B cell (primary cell): ENCODE measurements around the gene TRH. TPM values are rescaled to one million over a fixed set of nuclear protein-coding genes. Genes with fewer than 3 reads are reported as not detected.
"Not testable (repeated sequence)": the region's sequence is repeated elsewhere in the genome, so short reads cannot be mapped to it uniquely, and the experiment has no call there.

ENCODE experiments used
- ATAC-seq: fragments of 200-7000 bp; cut with Tn5 transposase; one replicate; pipeline ENCODE4 v1.10.0; 2021; ENCODE audit warnings: low read depth, mild to moderate bottlenecking, moderate number of reproducible peaks, moderate library complexity
- CTCF ChIA-PET: fragments of 350-600 bp; sonication (Branson Sonifier 250); formaldehyde crosslinking; loops from one replicate; lab custom pipeline; 2021; ENCODE audit warnings: antibody characterized with exemption, inconsistent platforms; lab: Charles Lee
- POLR2A ChIA-PET: fragments of 350-600 bp; sonication (Branson Sonifier 250); formaldehyde crosslinking; loops from one replicate; lab custom pipeline; 2021; ENCODE audit warnings: antibody characterized with exemption; lab: Charles Lee
- DNase-seq: peaks from one replicate; pipeline ENCODE4 v3.0.0; 2013
- H2AFZ ChIP-seq: 2 replicates; pipeline ENCODE4 v1.6.1; 2012; ENCODE audit warnings: mild to moderate bottlenecking, low read depth, low read length; ENCODE audit not compliant: insufficient read depth, poor library complexity, severe bottlenecking
- H3K27ac ChIP-seq, 2 donors: 1 replicate in 1 of 2; 2 replicates in 1 of 2; pipeline ENCODE4 v1.5.1; 2012 to 2013; ENCODE audit warnings: low read length in 2 of 2, mild to moderate bottlenecking in 2 of 2, moderate library complexity in 1 of 2
- H3K27me3 ChIP-seq, 4 experiments: fragments of 200-600 bp in 1 of 4; sonication (generic) in 1 of 4; replicated peaks in 1 of 4; 1 replicate in 2 of 4; 2 replicates in 2 of 4; pipeline versions ENCODE4 v1.6.1 to v1.7.0; 2013 to 2016; ENCODE audit warnings: low read length in 3 of 4, mild to moderate bottlenecking in 2 of 4, mixed read lengths in 1 of 4, moderate library complexity in 1 of 4; ENCODE audit not compliant: insufficient read depth in 4 of 4, control insufficient read depth in 3 of 4; ENCODE audit errors: control extremely low read depth in 1 of 4
- H3K36me3 ChIP-seq, 2 experiments: replicated peaks in 1 of 2; 1 replicate in 1 of 2; 2 replicates in 1 of 2; pipeline versions ENCODE4 v1.6.1 to v1.7.1; 2013; ENCODE audit warnings: low read length in 1 of 2; ENCODE audit not compliant: insufficient read depth in 2 of 2, control insufficient read depth in 1 of 2; ENCODE audit errors: control extremely low read depth in 1 of 2, extremely low read depth in 1 of 2
- H3K4me1 ChIP-seq, 2 donors: fragments of 200-600 bp in 1 of 2; sonication (generic) in 1 of 2; 1 replicate in 1 of 2; 2 replicates in 1 of 2; pipeline versions ENCODE4 v1.5.1 to v1.6.1; 2013 to 2017; ENCODE audit warnings: low read length in 2 of 2; ENCODE audit not compliant: control insufficient read depth in 2 of 2, insufficient read depth in 2 of 2
- H3K4me2 ChIP-seq: replicated peaks from 2 replicates; pipeline ENCODE3; 2012; ENCODE audit warnings: mild to moderate bottlenecking, low read depth, low read length; ENCODE audit not compliant: poor library complexity, severe bottlenecking
- H3K4me3 ChIP-seq, 5 experiments: fragments of 200-600 bp in 1 of 5; sonication (generic) in 1 of 5; 1 replicate in 3 of 5; 2 replicates in 2 of 5; pipeline versions ENCODE4 v1.5.1 to v1.7.0; 2011 to 2016; ENCODE audit warnings: low read length in 4 of 5, mild to moderate bottlenecking in 4 of 5, low read depth in 2 of 5, control low read depth in 1 of 5, moderate library complexity in 1 of 5; ENCODE audit not compliant: insufficient read depth in 1 of 5; ENCODE audit errors: control extremely low read depth in 1 of 5, extremely low read depth in 1 of 5
- H3K79me2 ChIP-seq: fragments of 200-600 bp; sonication (generic); one replicate; pipeline ENCODE4 v1.6.0; 2016; ENCODE audit warnings: low read length; ENCODE audit not compliant: control insufficient read depth, insufficient read depth
- H3K9ac ChIP-seq: fragments of 200-600 bp; sonication (generic); 2 replicates; pipeline ENCODE4 v1.6.1; 2017; ENCODE audit warnings: mild to moderate bottlenecking, low read length, moderate library complexity
- H3K9me3 ChIP-seq, 3 donors: one replicate each; pipeline versions ENCODE4 v1.6.1 to v1.7.1; 2013; ENCODE audit warnings: low read length in 2 of 3; ENCODE audit not compliant: control insufficient read depth in 2 of 3, insufficient read depth in 1 of 3; ENCODE audit errors: control extremely low read depth in 1 of 3
- H4K20me1 ChIP-seq: 2 replicates; pipeline ENCODE4 v1.6.0; 2012; ENCODE audit warnings: mild to moderate bottlenecking, low read length; ENCODE audit not compliant: insufficient read depth, control insufficient read depth, poor library complexity, severe bottlenecking
- H3K27ac Mint-ChIP-seq: one replicate; pipeline ENCODE4 v1.8.0; 2021; ENCODE audit warnings: mixed read lengths
- H3K27me3 Mint-ChIP-seq: one replicate; pipeline ENCODE4 v1.8.0; 2021; ENCODE audit warnings: mixed read lengths
- H3K4me1 Mint-ChIP-seq: one replicate; pipeline ENCODE4 v1.8.0; 2021; ENCODE audit warnings: mixed read lengths
- H3K4me3 Mint-ChIP-seq: one replicate; pipeline ENCODE4 v1.8.0; 2021; ENCODE audit warnings: mixed read lengths
- H3K9me3 Mint-ChIP-seq: one replicate; pipeline ENCODE4 v1.8.0; 2022; ENCODE audit warnings: mixed read lengths; ENCODE audit not compliant: insufficient read depth
- EZH2 ChIP-seq: IDR thresholded peaks from 2 replicates; pipeline ENCODE4 v1.6.1; 2012; ENCODE audit warnings: borderline replicate concordance, low read depth, mild to moderate bottlenecking, moderate library complexity, low read length; ENCODE audit not compliant: insufficient read depth, poor library complexity, severe bottlenecking
- WGBS: methylation state at CpG from one replicate; pipeline ENCODE4 v1.1.5; 2013; ENCODE audit warnings: missing lambda C conversion rate; ENCODE audit not compliant: insufficient coverage; 5-methylcytosine and 5-hydroxymethylcytosine counted together
- intact Hi-C: fragments of 100-400 bp; cut with micrococcal nuclease; formaldehyde crosslinking; loops from one replicate; pipeline ENCODE4 v1.10.0; 2022
- polyA plus RNA-seq: library from polyadenylated mRNA; depleted of rRNA; stranded (reverse); fragments of >200 nt; gene quantifications from 2 replicates; pipeline ENCODE4 v1.2.3, GENCODE V29; 2012
- total RNA-seq, 2 donors: library from RNA; stranded (reverse); fragments of 120-200 nt in 1 of 2; gene quantifications; 1 replicate in 1 of 2; 2 replicates in 1 of 2; pipeline versions ENCODE4 v1.2.3 to v1.2.4, GENCODE V29; 2013 to 2022
- TF ChIP-seq, protein P1 (sequence below): fragments of 200-600 bp; IDR thresholded peaks from one replicate; pipeline ENCODE4 v1.8.0; 2022; ENCODE audit warnings: antibody characterized with exemption, mild to moderate bottlenecking

Gene TRH
- total and polyA plus RNA-seq, 2 donors (not counting 1 experiment from before 2014, with no cell fraction given) = not detected

- H3K4me2 ChIP-seq = peak overlapping the region; percentile 22
- intact Hi-C loops = loop anchor here (2.0 kb wide), 2 partner anchors 60 to 374 kb away; no protein-coding TSS in a partner anchor
- DNase-seq = peak; percentile 71
- H3K9ac ChIP-seq = peak overlapping the region; percentile 50
- peaks cover 41% of the 10 kb centered on the region for H3K27me3 Mint-ChIP-seq
- peak overlapping the region in 4 of 5 experiments; percentile 31 to 53 (median 44) for H3K4me3 ChIP-seq
- H3K27ac Mint-ChIP-seq, H4K20me1 ChIP-seq, POLR2A ChIA-PET, H3K9me3 Mint-ChIP-seq, H3K27me3 ChIP-seq, H3K4me1 Mint-ChIP-seq, H3K27ac ChIP-seq, H3K4me1 ChIP-seq, H3K79me2 ChIP-seq, H3K9me3 ChIP-seq, H3K36me3 ChIP-seq: not testable (repeated sequence)
- WGBS = 6% methylated on average over 51 of the region's 86 CpGs
- TF ChIP-seq, protein P1, sequence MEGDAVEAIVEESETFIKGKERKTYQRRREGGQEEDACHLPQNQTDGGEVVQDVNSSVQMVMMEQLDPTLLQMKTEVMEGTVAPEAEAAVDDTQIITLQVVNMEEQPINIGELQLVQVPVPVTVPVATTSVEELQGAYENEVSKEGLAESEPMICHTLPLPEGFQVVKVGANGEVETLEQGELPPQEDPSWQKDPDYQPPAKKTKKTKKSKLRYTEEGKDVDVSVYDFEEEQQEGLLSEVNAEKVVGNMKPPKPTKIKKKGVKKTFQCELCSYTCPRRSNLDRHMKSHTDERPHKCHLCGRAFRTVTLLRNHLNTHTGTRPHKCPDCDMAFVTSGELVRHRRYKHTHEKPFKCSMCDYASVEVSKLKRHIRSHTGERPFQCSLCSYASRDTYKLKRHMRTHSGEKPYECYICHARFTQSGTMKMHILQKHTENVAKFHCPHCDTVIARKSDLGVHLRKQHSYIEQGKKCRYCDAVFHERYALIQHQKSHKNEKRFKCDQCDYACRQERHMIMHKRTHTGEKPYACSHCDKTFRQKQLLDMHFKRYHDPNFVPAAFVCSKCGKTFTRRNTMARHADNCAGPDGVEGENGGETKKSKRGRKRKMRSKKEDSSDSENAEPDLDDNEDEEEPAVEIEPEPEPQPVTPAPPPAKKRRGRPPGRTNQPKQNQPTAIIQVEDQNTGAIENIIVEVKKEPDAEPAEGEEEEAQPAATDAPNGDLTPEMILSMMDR = peak; percentile 63
- peak overlapping the region; percentile 72 for H3K4me3 Mint-ChIP-seq
- peak; percentile 81 for ATAC-seq
- peak overlapping the region; percentile 75 for H2AFZ ChIP-seq
- CTCF ChIA-PET = interaction anchor here (0.6 to 1.2 kb wide), 7 partner anchors 11 to 620 kb away, joined by 3 to 4 read pairs (median 3); no protein-coding TSS in a partner anchor
Observed at GRCh38 chr3:130002666-130003598, 28.4 kb downstream of the TRH start.

GRCh38 chr3:130010556-130010955 is 36.0 kb downstream of the TRH start:
- H3K4me2 ChIP-seq = no peak overlapping the region
- no peak overlapping the region for H3K4me3 Mint-ChIP-seq
- CTCF ChIA-PET = no interaction called here

More at GRCh38 chr3:130010556-130010955, 36.0 kb downstream of the TRH start:
- intact Hi-C loops = no loop called here
- Histone ChIP-seq H3K79me2 (no peaks in the 10 kb centered on the region), H3K27ac (no peak overlapping the region), H4K20me1 (no peaks in the 10 kb centered on the region), H2AFZ (no peak overlapping the region), H3K9me3 (peaks cover 0 to 5% (median 0%) of the 10 kb centered on the region in 3 donors), H3K4me3 (no peak overlapping the region), H3K9ac (no peak overlapping the region), H3K4me1 (no peaks in the 10 kb centered on the region), H3K36me3 (no peaks in the 10 kb centered on the region), H3K27me3 (peaks cover 0 to 5% (median 0%) of the 10 kb centered on the region in 4 experiments)
- no peak overlapping the region for H3K27ac Mint-ChIP-seq
- no peaks in the 10 kb centered on the region for H3K4me1 Mint-ChIP-seq
- POLR2A ChIA-PET = no interaction called here
- peaks cover 23% of the 10 kb centered on the region for H3K27me3 Mint-ChIP-seq
- TF ChIP-seq, protein P1 = no peak
- no peak for TF ChIP-seq EZH2
- no peak for ATAC-seq
- H3K9me3 Mint-ChIP-seq = no peaks in the 10 kb centered on the region
- no peak for DNase-seq
- 92% methylated on average over 19 of the region's 19 CpGs for WGBS
